ENCODE data around the gene CIAPIN1. TPM values are rescaled to one million over a fixed set of nuclear protein-coding genes. Genes with fewer than 3 reads are reported as not detected.
"Not testable (repeated sequence)": the region's sequence is repeated elsewhere in the genome, so short reads cannot be mapped to it uniquely, and the experiment has no call there.

CIAPIN1 gene
- polyA plus RNA-seq, 3 donors = 24.0 to 46.5 (median 42.1) TPM

DNA sequence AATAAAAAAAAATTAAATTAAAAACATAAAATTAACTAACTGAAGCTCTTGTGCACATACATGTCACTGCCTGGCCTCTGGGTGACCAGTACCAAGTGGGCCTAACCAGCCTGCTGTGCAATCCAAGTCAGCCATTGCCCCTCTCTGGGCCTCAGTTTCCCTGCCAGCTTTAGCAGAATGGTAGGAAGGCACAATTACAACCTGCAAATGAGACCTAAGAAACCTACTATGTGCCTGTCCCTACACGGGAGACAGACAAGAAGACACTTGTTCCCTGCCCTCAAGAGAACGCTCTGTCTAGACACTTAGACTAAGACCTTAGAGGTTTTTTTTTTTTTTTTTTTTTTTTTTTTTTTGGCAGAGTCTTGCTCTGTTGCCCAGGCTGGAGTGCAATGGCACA is 1.7 kb downstream of the CIAPIN1 start:
- Mint-ChIP-seq H3K27me3 (ENCODE audit: low read depth in 3 of 3) (peaks cover 0 to 2% (median 0%) of the 10 kb centered on the region in 3 donors), H3K4me1 (peaks cover 19% of the 10 kb centered on the region), H3K27ac (no peak overlapping the region), H3K4me3 (no peak overlapping the region), H3K9me3 (peaks cover 3 to 9% (median 6%) of the 10 kb centered on the region in 7 donors), H3K36me3 (peaks cover 14 to 15% of the 10 kb centered on the region in 2 donors)
- DNase-seq = no peak
- peaks cover 4 to 13% of the 10 kb centered on the region in 2 donors for H3K9me3 ChIP-seq (replicated peaks in 1 of 2; ENCODE audit: control insufficient read depth in 1 of 2, insufficient read depth in 1 of 2, low read length in 2 of 2)
- no peak overlapping the region for H3K27ac ChIP-seq (ENCODE audit: low read depth in 1 of 2, low read length in 2 of 2)
- H3K4me1 ChIP-seq (ENCODE audit: control insufficient read depth in 1 of 2, insufficient read depth in 2 of 2, low read length in 2 of 2) = peaks cover 16 to 22% of the 10 kb centered on the region in 2 donors
- H3K9ac ChIP-seq (ENCODE audit: insufficient read depth, low read length, poor library complexity, severe bottlenecking) = no peak overlapping the region
- no CpG with 5 or more reads among the region's 2 CpGs for WGBS (ENCODE audit: insufficient coverage)
- peaks cover 62% of the 10 kb centered on the region for H3K79me2 ChIP-seq (ENCODE audit: insufficient read depth, low read length)
- intact Hi-C loops (cut with micrococcal nuclease) = loop anchor here in 1 of 2 donors (10.0 kb wide), 1 partner anchor 261 kb away; the partner anchor contains the start of genes PSME3IP1 and RSPRY1
- H3K4me3 ChIP-seq (replicated peaks in 1 of 3; ENCODE audit: low read depth in 2 of 3, low read length in 3 of 3) = no peak overlapping the region
- TF ChIP-seq, protein P1, sequence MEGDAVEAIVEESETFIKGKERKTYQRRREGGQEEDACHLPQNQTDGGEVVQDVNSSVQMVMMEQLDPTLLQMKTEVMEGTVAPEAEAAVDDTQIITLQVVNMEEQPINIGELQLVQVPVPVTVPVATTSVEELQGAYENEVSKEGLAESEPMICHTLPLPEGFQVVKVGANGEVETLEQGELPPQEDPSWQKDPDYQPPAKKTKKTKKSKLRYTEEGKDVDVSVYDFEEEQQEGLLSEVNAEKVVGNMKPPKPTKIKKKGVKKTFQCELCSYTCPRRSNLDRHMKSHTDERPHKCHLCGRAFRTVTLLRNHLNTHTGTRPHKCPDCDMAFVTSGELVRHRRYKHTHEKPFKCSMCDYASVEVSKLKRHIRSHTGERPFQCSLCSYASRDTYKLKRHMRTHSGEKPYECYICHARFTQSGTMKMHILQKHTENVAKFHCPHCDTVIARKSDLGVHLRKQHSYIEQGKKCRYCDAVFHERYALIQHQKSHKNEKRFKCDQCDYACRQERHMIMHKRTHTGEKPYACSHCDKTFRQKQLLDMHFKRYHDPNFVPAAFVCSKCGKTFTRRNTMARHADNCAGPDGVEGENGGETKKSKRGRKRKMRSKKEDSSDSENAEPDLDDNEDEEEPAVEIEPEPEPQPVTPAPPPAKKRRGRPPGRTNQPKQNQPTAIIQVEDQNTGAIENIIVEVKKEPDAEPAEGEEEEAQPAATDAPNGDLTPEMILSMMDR (IDR thresholded peaks at IDR 0.05) = no peak
- H3K4me2 ChIP-seq (replicated peaks; ENCODE audit: extremely low read depth, low read length, poor library complexity, severe bottlenecking) = no peak overlapping the region
- H4K20me1 ChIP-seq (ENCODE audit: insufficient read depth, low read length) = no peaks in the 10 kb centered on the region
- no peak overlapping the region for H2AFZ ChIP-seq (ENCODE audit: insufficient read depth, low read depth, low read length, poor library complexity, severe bottlenecking)
- H3K27me3 ChIP-seq (ENCODE audit: control insufficient read depth in 2 of 2, insufficient read depth in 2 of 2, low read length in 2 of 2) = no peaks in the 10 kb centered on the region
- peaks cover 5 to 20% of the 10 kb centered on the region in 2 donors for H3K36me3 ChIP-seq (replicated peaks in 1 of 2; ENCODE audit: control insufficient read depth in 1 of 2, insufficient read depth in 2 of 2, low read length in 2 of 2)

- 87% methylated on average over 3 of the region's 3 CpGs for WGBS (ENCODE audit: insufficient coverage)
- peaks cover 22 to 23% of the 10 kb centered on the region in 2 donors for H3K36me3 Mint-ChIP-seq
- no peaks in the 10 kb centered on the region for H3K27me3 ChIP-seq (ENCODE audit: control insufficient read depth in 2 of 2, insufficient read depth in 2 of 2, low read length in 2 of 2)
- no peak overlapping the region for H3K4me3 ChIP-seq (replicated peaks in 1 of 3; ENCODE audit: low read depth in 2 of 3, low read length in 3 of 3)
- no peaks in the 10 kb centered on the region for H4K20me1 ChIP-seq (ENCODE audit: insufficient read depth, low read length)
- H3K27ac Mint-ChIP-seq = no peak overlapping the region
- no peak overlapping the region for H2AFZ ChIP-seq (ENCODE audit: insufficient read depth, low read depth, low read length, poor library complexity, severe bottlenecking)
- H3K79me2 ChIP-seq (ENCODE audit: insufficient read depth, low read length) = peaks cover 62% of the 10 kb centered on the region
- peaks cover 0 to 2% (median 0%) of the 10 kb centered on the region in 3 donors for H3K27me3 Mint-ChIP-seq (ENCODE audit: low read depth in 3 of 3)
- H3K4me1 Mint-ChIP-seq = peaks cover 19% of the 10 kb centered on the region
- intact Hi-C loops (cut with micrococcal nuclease) = loop anchor here in 1 of 2 donors (10.0 kb wide), 1 partner anchor 260 kb away; the partner anchor contains the start of genes PSME3IP1 and RSPRY1
- TF ChIP-seq, protein P1 (IDR thresholded peaks at IDR 0.05) = no peak
- H3K4me1 ChIP-seq (ENCODE audit: control insufficient read depth in 1 of 2, insufficient read depth in 2 of 2, low read length in 2 of 2) = peaks cover 16 to 22% of the 10 kb centered on the region in 2 donors
- peaks cover 12 to 21% of the 10 kb centered on the region in 2 donors for H3K9me3 ChIP-seq (replicated peaks in 1 of 2; ENCODE audit: control insufficient read depth in 1 of 2, insufficient read depth in 1 of 2, low read length in 2 of 2)
- no peak overlapping the region for H3K9ac ChIP-seq (ENCODE audit: insufficient read depth, low read length, poor library complexity, severe bottlenecking)
- H3K36me3 ChIP-seq (replicated peaks in 1 of 2; ENCODE audit: control insufficient read depth in 1 of 2, insufficient read depth in 2 of 2, low read length in 2 of 2) = peaks cover 12 to 27% of the 10 kb centered on the region in 2 donors
- H3K4me3 Mint-ChIP-seq = no peak overlapping the region
- H3K9me3 Mint-ChIP-seq = peaks cover 11 to 17% (median 14%) of the 10 kb centered on the region in 7 donors
- H3K27ac ChIP-seq (ENCODE audit: low read depth in 1 of 2, low read length in 2 of 2) = no peak overlapping the region
- DNase-seq = no peak
- no peak overlapping the region for H3K4me2 ChIP-seq (replicated peaks; ENCODE audit: extremely low read depth, low read length, poor library complexity, severe bottlenecking)
Measured at GRCh38 chr16:57444711-57445110, 2.5 kb downstream of the CIAPIN1 start.

DNA sequence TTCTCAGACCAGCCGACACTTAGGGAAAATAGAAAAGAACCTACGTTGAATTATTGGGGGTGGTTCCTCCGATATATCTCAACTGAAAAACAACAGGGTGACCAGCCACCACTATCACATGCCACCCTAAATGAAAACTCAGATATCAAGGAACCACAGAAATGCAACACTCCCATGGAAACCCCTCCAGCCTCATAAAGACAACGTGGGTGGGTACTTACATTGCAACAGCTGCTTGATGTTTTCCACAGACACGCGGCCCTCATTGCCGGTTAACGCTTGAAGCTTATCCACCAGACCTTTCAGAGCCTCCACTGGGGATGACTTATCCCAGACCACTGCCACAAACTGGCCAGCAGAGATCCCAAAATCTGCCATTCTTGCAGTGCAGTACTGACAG is 6.6 kb downstream of the CIAPIN1 start:
- DNase-seq; H3K4me1 Mint-ChIP-seq; H3K27me3 Mint-ChIP-seq (ENCODE audit: low read depth in 3 of 3); H4K20me1 ChIP-seq (ENCODE audit: insufficient read depth, low read length); H3K4me1 ChIP-seq (ENCODE audit: control insufficient read depth in 1 of 2, insufficient read depth in 2 of 2, low read length in 2 of 2); H3K27me3 ChIP-seq (ENCODE audit: control insufficient read depth in 2 of 2, insufficient read depth in 2 of 2, low read length in 2 of 2); H3K9ac ChIP-seq (ENCODE audit: insufficient read depth, low read length, poor library complexity, severe bottlenecking); H3K27ac ChIP-seq (ENCODE audit: low read depth in 1 of 2, low read length in 2 of 2); H3K4me2 ChIP-seq (replicated peaks; ENCODE audit: extremely low read depth, low read length, poor library complexity, severe bottlenecking); H3K27ac Mint-ChIP-seq; H3K4me3 ChIP-seq (replicated peaks in 1 of 3; ENCODE audit: low read depth in 2 of 3, low read length in 3 of 3); H3K4me3 Mint-ChIP-seq; H2AFZ ChIP-seq (ENCODE audit: insufficient read depth, low read depth, low read length, poor library complexity, severe bottlenecking): not testable (repeated sequence)
- WGBS (ENCODE audit: insufficient coverage) = 100% methylated on average over 1 of the region's 8 CpGs
- peaks cover 52 to 60% of the 10 kb centered on the region in 2 donors for H3K36me3 Mint-ChIP-seq
- peaks cover 13 to 25% of the 10 kb centered on the region in 2 donors for H3K9me3 ChIP-seq (replicated peaks in 1 of 2; ENCODE audit: control insufficient read depth in 1 of 2, insufficient read depth in 1 of 2, low read length in 2 of 2)
- H3K79me2 ChIP-seq (ENCODE audit: insufficient read depth, low read length) = peaks cover 31% of the 10 kb centered on the region
- H3K36me3 ChIP-seq (replicated peaks in 1 of 2; ENCODE audit: control insufficient read depth in 1 of 2, insufficient read depth in 2 of 2, low read length in 2 of 2) = peaks cover 39 to 68% of the 10 kb centered on the region in 2 donors
- H3K9me3 Mint-ChIP-seq = peaks cover 12 to 18% (median 15%) of the 10 kb centered on the region in 7 donors
- intact Hi-C loops (cut with micrococcal nuclease) = loop anchor here in 1 of 2 donors (10.0 kb wide), 1 partner anchor 256 kb away; the partner anchor contains the start of genes PSME3IP1 and RSPRY1

Data from CD14-positive monocyte (primary cell).